ENCODE measurements around the gene EVC2.

EVC2 gene

DNA sequence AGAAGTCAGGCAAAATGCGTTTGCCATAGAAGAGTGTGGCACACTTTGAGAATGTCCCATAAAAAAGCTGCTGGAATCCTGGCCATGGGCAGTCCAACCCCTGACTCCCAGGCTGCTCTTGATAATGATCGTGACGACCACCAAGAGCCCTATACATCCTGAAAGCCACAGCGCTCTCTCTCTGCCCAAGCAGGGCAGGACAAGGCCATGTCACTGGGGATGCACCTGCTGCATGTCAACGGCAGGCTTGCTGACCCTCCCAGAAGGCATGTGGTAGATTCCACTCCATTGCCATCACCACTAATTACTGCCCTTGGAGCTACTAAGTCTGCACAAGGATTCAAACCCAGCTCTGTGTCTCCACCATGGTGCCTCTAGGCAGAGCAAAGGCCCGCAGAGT lies 144.5 kb downstream of the EVC2 start:
- no peak for DNase-seq (ENCODE audit: low read depth in 2 of 2)

- DNase-seq (ENCODE audit: low read depth in 2 of 2): no peak
These were observed 145.9 kb downstream of the EVC2 start for GRCh38 chr4:5562476-5562875.

GRCh38 chr4:5561286-5561685 lies 147.1 kb downstream of the EVC2 start:
- DNase-seq (ENCODE audit: low read depth in 2 of 2): no peak

DNA sequence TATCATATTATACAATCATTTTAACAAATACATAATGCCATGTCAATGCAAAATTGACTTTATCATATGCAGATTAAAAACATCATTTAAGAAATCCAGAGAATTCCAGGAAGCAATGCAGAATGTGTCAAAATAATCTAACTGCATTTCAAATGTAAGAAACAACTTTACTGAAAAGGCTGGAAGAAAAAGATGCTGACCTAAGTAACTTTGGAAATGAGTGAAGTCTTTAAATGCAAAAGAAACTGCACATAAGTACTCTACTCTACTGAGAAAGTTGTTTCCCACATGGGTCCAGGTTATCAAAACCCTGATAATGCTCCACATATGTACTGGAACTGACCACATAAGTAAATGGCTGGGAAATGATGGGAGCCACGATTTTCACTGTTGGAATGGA lies 149.9 kb downstream of the EVC2 start:
- DNase-seq (ENCODE audit: low read depth in 2 of 2): no peak

GRCh38 chr4:5554376-5554775 lies 154.0 kb downstream of the EVC2 start:
- no peak for DNase-seq (ENCODE audit: low read depth in 2 of 2)

GRCh38 chr4:5553801-5554200 lies 154.6 kb downstream of the EVC2 start:
- no peak for DNase-seq (ENCODE audit: low read depth in 2 of 2)

GRCh38 chr4:5552451-5552850 lies 155.9 kb downstream of the EVC2 start:
- no peak for DNase-seq (ENCODE audit: low read depth in 2 of 2)

DNA sequence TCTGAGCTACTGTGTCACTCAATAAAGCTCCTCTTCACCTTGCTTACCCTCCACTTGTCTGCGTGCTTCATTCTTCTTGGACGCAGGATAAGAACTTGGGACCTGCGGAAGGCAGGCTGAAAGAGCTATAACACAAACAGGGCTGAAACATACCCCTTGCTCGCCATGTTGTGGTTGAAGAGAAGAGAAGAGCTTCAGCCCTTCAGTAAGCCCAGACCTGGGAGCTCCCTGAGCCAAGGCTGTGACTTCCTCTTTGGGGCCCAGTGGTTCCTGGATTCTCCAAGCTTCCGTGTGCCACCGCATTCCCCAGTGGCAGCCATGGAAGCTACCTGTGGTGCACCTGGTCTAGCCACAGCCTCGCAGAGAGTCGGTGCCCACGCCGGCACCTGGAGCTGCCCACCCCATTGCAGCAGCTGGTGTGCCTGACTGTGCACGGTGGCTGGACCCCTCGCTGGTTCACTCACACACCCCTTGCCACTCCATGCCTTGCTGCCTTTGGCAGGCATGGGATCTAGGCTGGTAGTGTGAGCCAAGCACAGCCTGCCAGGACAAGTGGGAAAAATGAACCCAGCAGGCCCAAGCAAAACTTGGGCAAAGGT lies 160.6 kb downstream of the EVC2 start:
- DNase-seq (ENCODE audit: low read depth in 2 of 2): no peak

- no peak for DNase-seq (ENCODE audit: low read depth in 2 of 2)
These were observed 163.1 kb downstream of the EVC2 start for GRCh38 chr4:5545271-5545670.

DNA sequence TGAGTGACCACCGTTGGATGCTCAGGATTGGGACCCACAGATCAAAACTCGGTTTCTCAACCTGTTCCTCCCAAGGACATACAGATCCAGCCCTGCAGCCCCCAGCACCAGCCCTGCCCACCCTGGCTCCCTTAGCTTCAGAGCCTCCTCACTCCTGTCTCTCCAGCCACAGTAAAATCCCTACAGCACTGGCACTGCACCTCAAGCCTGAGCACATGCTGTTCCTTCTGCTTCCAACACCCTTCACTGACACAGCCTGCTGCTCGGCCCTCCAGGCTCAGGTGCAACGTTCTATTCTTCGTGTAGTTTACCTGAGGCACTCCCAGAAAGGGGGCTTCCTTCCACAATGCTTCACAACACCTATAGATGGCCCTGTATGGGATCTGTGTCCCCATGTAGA lies 163.6 kb downstream of the EVC2 start:
- no peak for DNase-seq (ENCODE audit: low read depth in 2 of 2)

DNA sequence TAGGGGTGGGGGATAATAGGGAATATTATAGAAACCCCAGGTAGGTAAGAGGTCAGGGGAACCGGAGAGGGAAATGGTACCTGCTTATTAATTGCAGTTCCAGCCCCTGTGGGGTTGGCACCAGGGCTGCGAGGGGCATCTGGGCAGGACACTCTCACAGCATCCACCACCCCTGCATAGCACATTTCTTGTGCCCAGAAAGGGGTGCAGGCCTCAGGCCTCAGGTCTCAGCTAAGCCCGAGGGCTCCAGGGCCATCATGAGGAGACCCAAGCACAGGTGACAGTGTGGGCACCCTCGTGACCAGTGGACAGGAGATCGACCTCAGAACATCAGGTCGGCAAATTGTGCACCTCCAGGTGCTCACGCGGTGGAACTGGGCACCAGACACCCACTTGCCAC lies 164.7 kb downstream of the EVC2 start:
- DNase-seq (ENCODE audit: low read depth in 2 of 2): no peak

DNA sequence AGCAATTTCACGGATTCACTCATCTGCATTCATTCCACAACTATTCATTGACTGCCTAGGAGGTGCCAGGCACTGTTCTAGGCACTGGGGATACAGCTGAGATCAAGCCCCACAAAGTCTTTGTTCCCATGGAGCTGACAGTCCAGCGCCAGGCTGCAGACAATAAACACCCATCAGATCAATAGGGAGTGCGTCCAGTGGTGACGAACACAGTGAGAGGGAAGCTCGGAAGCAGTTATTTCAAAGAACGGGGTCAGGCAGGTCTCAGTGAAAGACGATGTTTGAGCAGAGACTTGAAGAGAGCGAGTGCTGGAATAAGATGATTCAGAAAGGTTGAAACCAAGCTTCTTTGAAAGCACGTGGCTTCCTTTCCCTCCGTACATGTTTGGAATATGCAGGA lies 167.2 kb downstream of the EVC2 start:
- DNase-seq (ENCODE audit: low read depth in 2 of 2): no peak

GRCh38 chr4:5539584-5539983 lies 168.8 kb downstream of the EVC2 start:
- DNase-seq (ENCODE audit: low read depth in 2 of 2): no peak

- DNase-seq (ENCODE audit: low read depth in 2 of 2): no peak
These were observed 176.3 kb downstream of the EVC2 start for GRCh38 chr4:5532100-5532499.

GRCh38 chr4:5528031-5528436 lies 180.3 kb downstream of the EVC2 start:
- DNase-seq (ENCODE audit: low read depth in 2 of 2): no peak

- DNase-seq (ENCODE audit: low read depth in 2 of 2): no peak
These were observed 181.1 kb downstream of the EVC2 start for GRCh38 chr4:5527211-5527610.

DNA sequence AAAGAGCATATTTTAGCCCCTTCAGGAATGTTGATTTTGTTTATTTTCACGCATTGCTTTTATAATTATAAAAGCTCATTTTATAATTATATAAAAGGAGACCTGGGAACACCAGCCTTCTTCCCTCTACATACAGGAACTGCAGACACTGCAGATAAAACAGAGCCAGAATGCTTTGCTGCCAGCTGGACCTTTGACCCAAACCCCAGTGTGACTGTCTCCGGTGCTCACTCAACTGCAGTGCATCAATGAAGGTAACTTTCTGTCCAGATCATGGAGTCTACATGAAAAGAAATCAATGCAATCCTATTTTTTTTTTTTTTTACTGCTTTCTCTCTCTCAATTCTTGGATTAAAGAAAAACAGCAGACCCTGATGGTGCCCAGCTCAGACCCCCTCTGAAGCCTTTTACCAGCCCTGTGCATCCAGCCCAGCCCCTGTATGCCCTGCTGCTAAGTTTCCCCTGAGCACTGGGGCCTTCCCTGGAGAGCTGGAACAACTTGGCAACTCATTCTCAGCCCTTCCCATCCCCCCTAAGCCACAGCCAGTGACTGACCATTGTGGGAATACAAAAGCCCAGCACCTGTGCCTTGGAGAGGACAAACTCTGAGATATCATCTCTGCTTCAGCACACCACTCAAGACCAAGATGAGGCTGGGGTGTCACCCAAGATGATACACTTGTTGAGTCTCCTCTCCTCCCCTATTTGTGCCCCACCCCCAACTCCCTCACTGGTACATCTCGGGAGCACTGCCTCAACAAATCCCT lies 182.1 kb downstream of the EVC2 start:
- no peak for DNase-seq (ENCODE audit: low read depth in 2 of 2)

GRCh38 chr4:5524446-5525299 lies 183.7 kb downstream of the EVC2 start:
- no peak for DNase-seq (ENCODE audit: low read depth in 2 of 2)

DNA sequence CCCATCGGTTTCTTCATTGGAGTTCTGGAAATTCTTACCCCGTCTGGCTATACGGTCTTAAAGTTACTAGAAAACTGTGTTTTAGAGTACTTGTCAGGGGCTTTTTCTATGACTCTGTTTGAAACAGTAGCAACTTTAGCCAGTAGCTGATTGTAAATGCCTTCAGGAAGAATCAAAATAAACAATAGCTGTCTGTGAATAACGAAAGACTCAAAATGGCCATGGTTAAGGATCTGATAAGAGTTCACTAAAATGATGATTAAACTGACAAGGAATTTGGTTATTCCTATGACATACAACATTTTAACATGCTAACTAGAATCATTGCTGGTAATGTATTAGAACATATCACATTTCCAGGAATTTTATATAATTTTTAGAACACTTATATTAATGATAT lies 191.0 kb downstream of the EVC2 start:
- DNase-seq (ENCODE audit: low read depth in 2 of 2): no peak

DNA sequence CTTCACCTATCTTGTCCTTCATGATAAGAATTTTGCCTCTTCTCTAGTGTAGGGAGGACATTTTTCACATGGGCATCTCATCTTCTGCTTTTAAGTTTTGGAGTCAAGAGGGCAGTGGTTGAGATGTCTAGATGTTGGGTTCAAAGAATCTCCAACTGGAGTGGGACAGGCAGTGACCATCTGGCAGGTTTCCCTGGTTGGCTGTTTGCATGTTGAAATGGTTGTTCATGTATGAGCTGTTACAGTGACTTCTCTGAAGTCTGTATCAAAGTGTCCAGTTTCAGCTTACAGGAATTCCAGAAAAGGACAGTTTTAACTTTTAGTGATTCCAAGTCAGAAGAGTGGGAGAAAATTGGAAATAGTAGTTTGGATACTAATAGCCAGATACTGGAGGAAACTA lies 192.7 kb downstream of the EVC2 start:
- DNase-seq (ENCODE audit: low read depth in 2 of 2): no peak

All from fibroblast of skin of left quadriceps (primary cell).